Endothelial cell of umbilical vein (primary cell): Measurements from ENCODE around the gene MEF2C. TPM values are rescaled to one million over a fixed set of nuclear protein-coding genes. Genes with fewer than 3 reads are reported as not detected.

Experiments used
- BruUV-seq: library from RNA; stranded (reverse); fragments of 400-500 nt; replicated peaks from 2 replicates; lab custom pipeline; 2021; lab: Mats Ljungman, UMichigan
- CTCF ChIA-PET: fragments of 300-600, 350-600 bp; sonication (Branson Sonifier 250); formaldehyde crosslinking; loops from one replicate; lab custom pipeline; 2021; ENCODE audit warnings: antibody characterized with exemption, inconsistent platforms; lab: Charles Lee
- POLR2A ChIA-PET: fragments of 300-600, 350-600 bp; sonication (Branson Sonifier 250); formaldehyde crosslinking; loops from one replicate; lab custom pipeline; 2021; ENCODE audit warnings: antibody characterized with exemption, inconsistent platforms; lab: Charles Lee
- DNase-seq: peaks from one replicate; pipeline ENCODE4 v3.0.0-alpha.2; 2011; ENCODE audit warnings: low read depth, low spot score
- FAIRE-seq: peaks from 2 replicates; lab custom pipeline; 2011; peaks lifted over from hg19 to GRCh38; lab: Jason Lieb, UNC
- H2AFZ ChIP-seq: 2 replicates; pipeline ENCODE4 v1.6.0; 2012; ENCODE audit warnings: low read depth, low read length, control low read depth, inconsistent platforms
- H3K27ac ChIP-seq: 2 replicates; pipeline ENCODE4 v1.5.1; 2011; ENCODE audit warnings: low read depth, mild to moderate bottlenecking, control low read depth, low read length, moderate library complexity; ENCODE audit not compliant: insufficient read depth
- H3K27me3 ChIP-seq, 2 experiments: 2 replicates each; pipeline versions ENCODE4 v1.6.0 to v1.6.1; 2011; ENCODE audit warnings: low read length in 2 of 2, mixed read lengths in 1 of 2; ENCODE audit not compliant: control insufficient read depth in 2 of 2, insufficient read depth in 2 of 2
- H3K36me3 ChIP-seq, 2 experiments: 2 replicates in 1 of 2; 3 replicates in 1 of 2; pipeline ENCODE4 v1.5.1; 2011; ENCODE audit warnings: low read length in 2 of 2, mild to moderate bottlenecking in 1 of 2, moderate library complexity in 1 of 2; ENCODE audit not compliant: control insufficient read depth in 2 of 2, insufficient read depth in 2 of 2; ENCODE audit errors: extremely low read depth in 1 of 2
- H3K4me1 ChIP-seq: 3 replicates; pipeline ENCODE4 v1.5.1; 2011; ENCODE audit warnings: mild to moderate bottlenecking, low read length; ENCODE audit not compliant: control insufficient read depth, insufficient read depth; ENCODE audit errors: extremely low read depth
- H3K4me2 ChIP-seq: 2 replicates; pipeline ENCODE4 v1.6.1; 2011; ENCODE audit warnings: low read length, control low read depth, mixed read lengths; ENCODE audit not compliant: insufficient read depth
- H3K4me3 ChIP-seq, 3 experiments: fragments of 200-600 bp in 1 of 3; sonication (generic), shearing (Covaris generic) in 1 of 3; replicated peaks in 1 of 3; 2 replicates each; pipeline ENCODE4 v1.5.1; 2011 to 2016; ENCODE audit warnings: control low read depth in 3 of 3, low read length in 3 of 3, mild to moderate bottlenecking in 2 of 3, inconsistent platforms in 1 of 3, low read depth in 1 of 3, moderate library complexity in 1 of 3; ENCODE audit not compliant: insufficient read depth in 1 of 3
- H3K79me2 ChIP-seq: 2 replicates; pipeline ENCODE4 v1.6.0; 2012; ENCODE audit warnings: low read length, inconsistent platforms; ENCODE audit not compliant: control insufficient read depth, insufficient read depth
- H3K9ac ChIP-seq: replicated peaks from 2 replicates; pipeline ENCODE3; 2011; ENCODE audit warnings: low read length, control low read depth; ENCODE audit not compliant: insufficient read depth; ENCODE audit errors: extremely low read depth
- H3K9me1 ChIP-seq: replicated peaks from 3 replicates; pipeline ENCODE4 v1.6.0; 2011; ENCODE audit warnings: mild to moderate bottlenecking, low read length; ENCODE audit not compliant: control insufficient read depth, insufficient read depth; ENCODE audit errors: extremely low read depth
- H3K9me3 ChIP-seq: replicated peaks from 2 replicates; pipeline ENCODE4 v1.5.1; 2012; ENCODE audit warnings: low read length, inconsistent platforms; ENCODE audit not compliant: control insufficient read depth, insufficient read depth
- H4K20me1 ChIP-seq: replicated peaks from 2 replicates; pipeline ENCODE3; 2011; ENCODE audit warnings: mild to moderate bottlenecking, low read length; ENCODE audit not compliant: control insufficient read depth, insufficient read depth; ENCODE audit errors: extremely low read depth
- CTCF ChIP-seq, 2 donors: IDR thresholded peaks; 1 replicate in 1 of 2; 2 replicates in 1 of 2; pipeline ENCODE4 v1.5.1; 2011; ENCODE audit warnings: low read length in 2 of 2, mild to moderate bottlenecking in 2 of 2, moderate library complexity in 2 of 2, control low read depth in 1 of 2, inconsistent platforms in 1 of 2, low read depth in 1 of 2; ENCODE audit not compliant: insufficient read depth in 1 of 2; ENCODE audit errors: extremely low read depth in 1 of 2
- EZH2 ChIP-seq: IDR thresholded peaks from 2 replicates; pipeline ENCODE4 v1.6.1; 2012; ENCODE audit warnings: borderline replicate concordance, low read depth, mild to moderate bottlenecking, moderate library complexity, low read length, inconsistent platforms; ENCODE audit not compliant: severe bottlenecking
- FOS ChIP-seq: IDR thresholded peaks from 2 replicates; pipeline ENCODE4 v1.6.1; 2011; ENCODE audit warnings: mild to moderate bottlenecking, low read length, moderate library complexity, borderline replicate concordance; ENCODE audit not compliant: insufficient read depth
- GATA2 ChIP-seq: IDR thresholded peaks from 2 replicates; pipeline ENCODE4 v1.7.0; 2011; ENCODE audit warnings: low read depth, mild to moderate bottlenecking, moderate library complexity, mixed read lengths, low read length; ENCODE audit not compliant: insufficient read length, insufficient read depth
- JUN ChIP-seq: IDR thresholded peaks from 2 replicates; pipeline ENCODE4 v1.6.1; 2011; ENCODE audit warnings: borderline replicate concordance, low read depth; ENCODE audit not compliant: insufficient read length, insufficient read depth
- MAX ChIP-seq: IDR thresholded peaks from 2 replicates; pipeline ENCODE4 v1.6.1; 2011; ENCODE audit not compliant: insufficient read depth, insufficient read length
- MYC ChIP-seq: IDR thresholded peaks from one replicate; pipeline ENCODE4 v1.6.1; 2011; ENCODE audit warnings: mild to moderate bottlenecking, low read depth, low read length
- POLR2A ChIP-seq: IDR thresholded peaks from 2 replicates; pipeline ENCODE4 v1.6.1; 2012; ENCODE audit warnings: low read depth, mild to moderate bottlenecking, control low read depth, low read length
- POLR2AphosphoS5 ChIP-seq: IDR thresholded peaks from 2 replicates; pipeline ENCODE4 v1.6.1; 2012; ENCODE audit warnings: low read depth, mild to moderate bottlenecking, control low read depth, low read length, moderate library complexity; ENCODE audit not compliant: insufficient read depth
- dilution Hi-C: fragments of 300-500 bp; cut with MboI; formaldehyde crosslinking; loops from one replicate; pipeline ENCODE4 v1.15.0; 2019; ENCODE audit warnings: low sequenced_read_pairs; ENCODE audit not compliant: extremely low pct_ligation_motif_present
- intact Hi-C: fragments of 100-400 bp; cut with micrococcal nuclease; formaldehyde crosslinking; loops from one replicate; pipeline ENCODE4 v1.10.0; 2022
- polyA plus RNA-seq, 4 experiments: library from polyadenylated mRNA; depleted of rRNA in 3 of 4; stranded (reverse) in 3 of 4; unstranded in 1 of 4; fragments of >200 nt; gene quantifications; 2 replicates each; pipeline versions ENCODE4 v1.2.1 to v1.2.3, GENCODE V29; 2011 to 2012; ENCODE audit warnings: missing spikeins in 1 of 4
- total RNA-seq: library from RNA; stranded (reverse); gene quantifications from 2 replicates; pipeline ENCODE4 v1.2.3, GENCODE V29; 2021

MEF2C gene
- total and polyA plus RNA-seq, 2 donors (not counting 3 experiments of a cell fraction or from before 2014, with no cell fraction given), result 21.2 to 67.7 TPM

GRCh38 chr5:88827997-88828396, 55.0 kb downstream of the MEF2C start:
- Histone ChIP-seq H3K9ac (peak overlapping the region; percentile 78), H3K4me3 (peak overlapping the region in 1 of 3 experiments; percentile 28), H3K27me3 (no peaks in the 10 kb centered on the region), H3K4me1 (peaks cover 74% of the 10 kb centered on the region), H3K9me3 (no peaks in the 10 kb centered on the region), H3K36me3 (no peaks in the 10 kb centered on the region), H3K79me2 (peaks cover 11% of the 10 kb centered on the region), H4K20me1 (no peaks in the 10 kb centered on the region), H2AFZ (no peak overlapping the region), H3K27ac (peak overlapping the region; percentile 94), H3K4me2 (peak overlapping the region; percentile 67), H3K9me1 (no peaks in the 10 kb centered on the region)
- BruUV-seq, result no TSS peak
- FAIRE-seq, result no peak
- ChIA-PET CTCF (interaction anchor here (1.0 to 2.4 kb wide), 3 partner anchors 10 to 104 kb away, joined by 4 to 11 read pairs (median 5); no protein-coding TSS in a partner anchor), POLR2A (interaction anchor here (2.3 kb wide), 1 partner anchor 56 kb away, joined by 26 read pairs; the partner anchor contains the start of gene MEF2C)
- dilution Hi-C loops (no loop called here), intact Hi-C loops (loop anchor here (1.0 to 5.0 kb wide), 6 partner anchors 13 to 1104 kb away; partner anchors contain the start of gene MEF2C)
- peak; percentile 63 for DNase-seq
- TF ChIP-seq FOS, result peak; percentile 45
- no peak for TF ChIP-seq EZH2
- TF ChIP-seq GATA2, result peak; percentile 50

GRCh38 chr5:88826646-88827585, 56.1 kb downstream of the MEF2C start:
- peak overlapping the region in 1 of 3 experiments; percentile 37 for H3K4me3 ChIP-seq
- dilution Hi-C loops (no loop called here), intact Hi-C loops (loop anchor here (1.0 to 5.0 kb wide), 6 partner anchors 12 to 1105 kb away; partner anchors contain the start of gene MEF2C)
- H3K9me3 ChIP-seq, result no peaks in the 10 kb centered on the region
- H3K27ac ChIP-seq, result peak overlapping the region; percentile 94
- peaks cover 64% of the 10 kb centered on the region for H3K4me1 ChIP-seq
- FAIRE-seq (peak; percentile 89), DNase-seq (peak; percentile 99)
- peak overlapping the region; percentile 92 for H3K9ac ChIP-seq
- ChIA-PET CTCF (interaction anchor here (0.6 to 3.2 kb wide), 5 partner anchors 10 to 98 kb away, joined by 3 to 37 read pairs (median 3); no protein-coding TSS in a partner anchor), POLR2A (interaction anchor here (1.2 to 2.4 kb wide), 2 partner anchors 41 to 56 kb away, joined by 3 to 12 read pairs; partner anchors contain the start of gene MEF2C)
- no peaks in the 10 kb centered on the region for H3K9me1 ChIP-seq
- no peaks in the 10 kb centered on the region for H3K27me3 ChIP-seq
- H3K4me2 ChIP-seq, result peak overlapping the region; percentile 88
- TF ChIP-seq CTCF (IDR thresholded peaks at IDR 0.05; ENCODE audit: extremely low read depth in 1 of 2, insufficient read depth in 1 of 2, low read depth in 1 of 2, low read length in 2 of 2), result no peak
- TF ChIP-seq POLR2A, result peak; percentile 73
- TF ChIP-seq MAX, result no peak
- TF ChIP-seq JUN, result peak; percentile 88
- TF ChIP-seq GATA2, result peak; percentile 81
- peak; percentile 86 for TF ChIP-seq FOS
- peak; percentile 6 for TF ChIP-seq MYC
- no peak for TF ChIP-seq EZH2
- TF ChIP-seq POLR2AphosphoS5, result peak; percentile 80
- TSS peak; percentile 55 for BruUV-seq
- H3K36me3 ChIP-seq, result no peaks in the 10 kb centered on the region
- peaks cover 11% of the 10 kb centered on the region for H3K79me2 ChIP-seq
- H2AFZ ChIP-seq, result no peak overlapping the region
- H4K20me1 ChIP-seq, result no peaks in the 10 kb centered on the region
